ENCODE measurements around the gene TOP1. TPM values are rescaled to one million over a fixed set of nuclear protein-coding genes. Genes with fewer than 3 reads are reported as not detected.

The TOP1 gene
- total and polyA plus RNA-seq, 8 donors, result 14.8 to 46.2 (median 21.7) TPM

GRCh38 chr20:41169791-41170351, 141.2 kb downstream of the TOP1 start:
- Histone ChIP-seq H3K4me1 (peaks cover 16 to 33% (median 26%) of the 10 kb centered on the region in 4 donors), H3K4me3 (no peak overlapping the region), H3K27me3 (no peaks in the 10 kb centered on the region), H3K36me3 (peaks cover 71 to 96% (median 95%) of the 10 kb centered on the region in 4 donors), H3K27ac (peak overlapping the region in 3 of 5 donors; percentile 69 to 84 (median 83)), H3K9me3 (no peaks in the 10 kb centered on the region)
- TF ChIP-seq EP300 (IDR thresholded peaks at IDR 0.05) (no peak), POLR2AphosphoS5 (IDR thresholded peaks at IDR 0.05) (no peak), POLR2A (IDR thresholded peaks at IDR 0.05) (no peak), CTCF (IDR thresholded peaks at IDR 0.05) (no peak)
- WGBS, 5 donors, result 85 to 91% (median 89%) methylated on average over 11 to 14 of the region's 14 CpGs
- no peak for DNase-seq
- intact Hi-C loops (cut with DNase I; ENCODE audit: low total_unique reads), result loop anchor here (5.0 to 10.0 kb wide), 2 partner anchors 55 to 172 kb away; partner anchors contain the start of gene LPIN3

DNA sequence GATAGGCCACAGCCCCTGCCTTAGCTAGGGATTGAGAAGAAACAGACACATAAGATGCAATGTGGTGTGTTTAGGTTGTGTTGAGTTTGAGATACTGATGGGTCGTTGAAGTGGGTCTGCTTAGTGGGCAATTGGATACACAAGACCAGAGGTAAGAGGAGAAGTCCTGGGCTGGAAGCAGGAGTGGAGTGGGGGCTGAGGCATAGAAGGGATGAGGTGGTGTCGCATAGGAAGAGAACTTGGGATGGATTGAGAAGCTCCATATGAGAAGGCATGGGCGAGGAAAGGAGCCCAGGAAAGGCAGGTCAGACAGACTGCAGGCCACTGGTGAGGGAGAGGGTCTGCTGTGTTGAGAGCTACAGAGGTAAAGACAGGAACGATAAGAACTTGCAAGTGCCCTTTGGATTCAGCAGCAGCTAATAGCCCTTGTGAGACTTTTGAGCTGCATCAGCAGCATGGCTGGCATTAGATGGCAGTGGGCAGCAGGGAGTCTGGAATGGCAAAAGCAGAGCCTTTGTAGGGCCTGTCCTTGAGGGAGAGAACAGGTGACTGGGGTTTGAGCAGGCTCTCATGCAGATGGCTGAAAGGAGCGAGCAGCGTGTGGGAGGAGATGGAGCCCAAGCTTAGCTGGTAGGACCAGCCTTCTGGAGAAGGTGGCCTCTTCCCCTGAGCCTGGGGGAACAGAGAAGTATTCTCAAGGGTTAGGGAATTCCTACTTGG, 141.9 kb downstream of the TOP1 start:
- Histone ChIP-seq H3K9me3 (no peaks in the 10 kb centered on the region), H3K36me3 (peaks cover 64 to 96% (median 95%) of the 10 kb centered on the region in 4 donors), H3K4me3 (no peak overlapping the region), H3K4me1 (peaks cover 16 to 40% (median 30%) of the 10 kb centered on the region in 4 donors), H3K27me3 (no peaks in the 10 kb centered on the region), H3K27ac (peak overlapping the region in 4 of 5 donors; percentile 69 to 84 (median 76))
- intact Hi-C loops (cut with DNase I; ENCODE audit: low total_unique reads), result loop anchor here (5.0 to 10.0 kb wide), 2 partner anchors 54 to 172 kb away; partner anchors contain the start of gene LPIN3
- no peak for TF ChIP-seq CTCF (IDR thresholded peaks at IDR 0.05)
- TF ChIP-seq POLR2A (IDR thresholded peaks at IDR 0.05), result no peak
- TF ChIP-seq POLR2AphosphoS5 (IDR thresholded peaks at IDR 0.05), result no peak
- TF ChIP-seq EP300 (IDR thresholded peaks at IDR 0.05), result no peak
- no peak for DNase-seq
- 91 to 98% (median 92%) methylated on average over 6 of the region's 6 CpGs for WGBS, 5 donors

- TF ChIP-seq POLR2AphosphoS5 (IDR thresholded peaks at IDR 0.05) (no peak), EP300 (IDR thresholded peaks at IDR 0.05) (no peak), POLR2A (IDR thresholded peaks at IDR 0.05) (no peak), CTCF (IDR thresholded peaks at IDR 0.05) (no peak)
- 68 to 81% (median 70%) methylated on average over 3 of the region's 3 CpGs for WGBS, 5 donors
- H3K36me3 ChIP-seq, result peaks cover 51 to 96% (median 91%) of the 10 kb centered on the region in 4 donors
These were observed 143.2 kb downstream of the TOP1 start for GRCh38 chr20:41171736-41172295.

More at GRCh38 chr20:41171736-41172295, 143.2 kb downstream of the TOP1 start:
- H3K4me3 ChIP-seq, result no peak overlapping the region
- H3K27ac ChIP-seq, result peak overlapping the region in 4 of 5 donors; percentile 69 to 84 (median 76)
- peak in 1 of 2 donors; percentile 0 for DNase-seq
- no peaks in the 10 kb centered on the region for H3K9me3 ChIP-seq
- H3K4me1 ChIP-seq, result peaks cover 16 to 52% (median 35%) of the 10 kb centered on the region in 4 donors
- H3K27me3 ChIP-seq, result no peaks in the 10 kb centered on the region
- intact Hi-C loops (cut with DNase I; ENCODE audit: low total_unique reads), result loop anchor here (5.0 to 10.0 kb wide), 2 partner anchors 53 to 170 kb away; partner anchors contain the start of gene LPIN3

Data from stomach (tissue), 9 donors.